ENCODE data around the gene ASCC3.

GRCh38 chr6:100553243-100553642 lies 327.9 kb downstream of the ASCC3 start:
- no peak for TF ChIP-seq POLR2A (IDR thresholded peaks at IDR 0.05)
- no peak for TF ChIP-seq CTCF (IDR thresholded peaks at IDR 0.05)

Measured in lower leg skin (tissue), 3 donors.